Measurements from ENCODE around the gene TNFAIP3.

Gene TNFAIP3

DNA sequence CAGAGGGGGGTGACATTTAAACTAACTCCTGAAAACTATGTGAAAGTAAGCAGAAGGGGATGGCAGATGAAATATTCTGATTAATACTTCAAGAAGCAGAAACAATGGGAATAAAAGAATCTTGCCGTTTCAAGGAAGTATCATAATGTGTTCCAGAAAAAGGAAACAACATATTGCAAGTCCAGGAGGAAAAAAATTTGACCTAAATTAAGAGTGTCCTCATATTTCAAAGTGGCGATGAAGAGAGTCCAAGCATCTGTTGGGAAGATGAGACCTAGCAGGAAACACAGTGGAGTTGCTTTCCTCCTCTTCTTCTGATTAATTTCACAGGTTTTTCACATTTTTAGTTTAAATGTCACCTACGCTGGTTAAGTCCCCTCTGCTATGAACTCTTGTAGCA lies 45.6 kb upstream of the TNFAIP3 start:
- TF ChIP-seq MYC (IDR thresholded peaks at IDR 0.05; ENCODE audit: low read depth, low read length) (no peak), POLR2A (IDR thresholded peaks at IDR 0.05; ENCODE audit: extremely low read depth, insufficient read length) (no peak)
- TF ChIP-seq, protein P1, sequence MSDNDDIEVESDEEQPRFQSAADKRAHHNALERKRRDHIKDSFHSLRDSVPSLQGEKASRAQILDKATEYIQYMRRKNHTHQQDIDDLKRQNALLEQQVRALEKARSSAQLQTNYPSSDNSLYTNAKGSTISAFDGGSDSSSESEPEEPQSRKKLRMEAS (IDR thresholded peaks at IDR 0.05; ENCODE audit: low read depth, low read length) = no peak
- TF ChIP-seq, protein P2, sequence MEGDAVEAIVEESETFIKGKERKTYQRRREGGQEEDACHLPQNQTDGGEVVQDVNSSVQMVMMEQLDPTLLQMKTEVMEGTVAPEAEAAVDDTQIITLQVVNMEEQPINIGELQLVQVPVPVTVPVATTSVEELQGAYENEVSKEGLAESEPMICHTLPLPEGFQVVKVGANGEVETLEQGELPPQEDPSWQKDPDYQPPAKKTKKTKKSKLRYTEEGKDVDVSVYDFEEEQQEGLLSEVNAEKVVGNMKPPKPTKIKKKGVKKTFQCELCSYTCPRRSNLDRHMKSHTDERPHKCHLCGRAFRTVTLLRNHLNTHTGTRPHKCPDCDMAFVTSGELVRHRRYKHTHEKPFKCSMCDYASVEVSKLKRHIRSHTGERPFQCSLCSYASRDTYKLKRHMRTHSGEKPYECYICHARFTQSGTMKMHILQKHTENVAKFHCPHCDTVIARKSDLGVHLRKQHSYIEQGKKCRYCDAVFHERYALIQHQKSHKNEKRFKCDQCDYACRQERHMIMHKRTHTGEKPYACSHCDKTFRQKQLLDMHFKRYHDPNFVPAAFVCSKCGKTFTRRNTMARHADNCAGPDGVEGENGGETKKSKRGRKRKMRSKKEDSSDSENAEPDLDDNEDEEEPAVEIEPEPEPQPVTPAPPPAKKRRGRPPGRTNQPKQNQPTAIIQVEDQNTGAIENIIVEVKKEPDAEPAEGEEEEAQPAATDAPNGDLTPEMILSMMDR (IDR thresholded peaks at IDR 0.05; ENCODE audit: low read depth, low read length) = no peak
- no peak for DNase-seq (ENCODE audit: low read depth)
- H3K4me3 ChIP-seq (ENCODE audit: low read depth, low read length) = no peak overlapping the region

DNA sequence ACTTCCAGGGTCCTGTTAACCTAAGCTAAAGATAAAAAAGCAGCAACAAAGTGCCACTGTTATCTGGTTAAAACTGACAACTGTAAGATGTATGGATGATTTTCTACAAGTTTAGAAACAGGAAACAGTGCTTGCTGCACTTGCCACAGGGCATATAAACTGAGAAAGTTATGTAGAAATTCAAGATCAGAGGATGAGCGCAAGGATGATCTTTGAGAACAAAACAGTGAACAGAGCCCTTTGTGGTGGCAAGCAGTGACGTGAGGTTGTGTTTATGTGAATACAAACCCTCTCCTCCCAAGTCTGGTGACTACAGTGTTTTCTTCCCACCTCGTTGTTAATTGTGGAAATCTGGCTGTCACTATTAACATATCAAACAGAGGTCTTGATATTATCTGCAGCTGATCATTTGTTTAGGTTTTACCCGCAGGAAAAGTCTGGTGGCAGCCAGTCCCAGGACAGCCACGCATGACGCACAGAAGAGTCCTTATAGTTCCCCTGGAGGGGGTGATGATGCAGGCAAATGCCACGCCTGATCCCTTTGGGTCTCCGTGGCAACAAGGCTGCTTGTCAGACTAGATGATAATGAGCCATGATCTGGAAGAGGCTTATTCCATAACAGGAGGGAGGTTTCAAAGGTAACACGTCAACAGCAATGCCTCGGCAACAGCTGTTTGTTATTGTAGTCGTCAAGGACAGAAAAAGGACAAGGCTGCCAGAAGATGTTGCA lies 43.1 kb upstream of the TNFAIP3 start:
- TF ChIP-seq MYC (IDR thresholded peaks at IDR 0.05; ENCODE audit: low read depth, low read length) (no peak), POLR2A (IDR thresholded peaks at IDR 0.05; ENCODE audit: extremely low read depth, insufficient read length) (no peak)
- TF ChIP-seq, protein P1 (IDR thresholded peaks at IDR 0.05; ENCODE audit: low read depth, low read length) = no peak; the same call in 1 of the 2 replicates
- TF ChIP-seq, protein P2 (IDR thresholded peaks at IDR 0.05; ENCODE audit: low read depth, low read length) = no peak
- H3K4me3 ChIP-seq (ENCODE audit: low read depth, low read length) = no peak overlapping the region
- peak; percentile 63 for DNase-seq (ENCODE audit: low read depth)

DNA sequence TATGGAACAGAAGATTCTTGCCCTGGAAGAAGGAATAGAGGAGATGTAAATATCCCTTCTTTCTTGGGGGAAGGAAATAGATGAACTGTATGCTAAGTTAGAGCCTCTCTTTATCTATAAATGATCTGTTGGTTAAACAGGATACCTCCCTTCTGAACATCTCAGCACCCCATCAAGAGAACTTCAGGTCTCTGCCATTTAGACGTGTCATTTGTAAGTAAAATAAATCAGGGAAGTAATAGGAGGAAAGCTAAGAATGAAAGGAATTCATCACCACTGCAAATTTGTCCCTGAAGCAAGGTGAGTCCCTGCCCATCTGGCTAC lies 42.5 kb upstream of the TNFAIP3 start:
- DNase-seq (ENCODE audit: low read depth) = no peak
- TF ChIP-seq, protein P1 (IDR thresholded peaks at IDR 0.05; ENCODE audit: low read depth, low read length) = no peak
- TF ChIP-seq, protein P2 (IDR thresholded peaks at IDR 0.05; ENCODE audit: low read depth, low read length) = no peak
- no peak for TF ChIP-seq MYC (IDR thresholded peaks at IDR 0.05; ENCODE audit: low read depth, low read length)
- TF ChIP-seq POLR2A (IDR thresholded peaks at IDR 0.05; ENCODE audit: extremely low read depth, insufficient read length) = no peak
- H3K4me3 ChIP-seq (ENCODE audit: low read depth, low read length) = no peak overlapping the region

DNA sequence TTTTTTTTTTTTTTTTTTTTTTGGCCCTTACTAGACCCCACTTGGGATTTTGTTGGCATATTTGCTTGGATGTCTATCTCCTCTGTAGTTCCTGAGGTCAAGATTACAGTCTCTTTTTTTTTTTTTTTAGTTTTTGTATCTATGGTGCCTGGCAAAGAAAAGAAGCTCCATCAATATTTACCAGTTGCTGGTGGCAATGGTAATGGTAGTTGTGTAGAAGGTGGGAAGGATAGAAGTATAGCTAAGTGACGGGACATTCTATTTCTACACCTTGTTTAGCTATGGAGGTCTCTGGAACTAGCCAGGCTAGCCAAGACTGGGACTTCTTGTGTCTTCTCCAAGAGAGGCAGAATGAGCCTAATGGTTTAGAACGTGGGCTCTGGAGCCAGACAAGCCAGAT lies 42.2 kb upstream of the TNFAIP3 start:
- TF ChIP-seq, protein P2 (IDR thresholded peaks at IDR 0.05; ENCODE audit: low read depth, low read length) = no peak
- TF ChIP-seq MYC (IDR thresholded peaks at IDR 0.05; ENCODE audit: low read depth, low read length) (no peak), POLR2A (IDR thresholded peaks at IDR 0.05; ENCODE audit: extremely low read depth, insufficient read length) (no peak)
- TF ChIP-seq, protein P1 (IDR thresholded peaks at IDR 0.05; ENCODE audit: low read depth, low read length) = no peak
- DNase-seq (ENCODE audit: low read depth) = no peak
- H3K4me3 ChIP-seq (ENCODE audit: low read depth, low read length) = no peak overlapping the region

DNA sequence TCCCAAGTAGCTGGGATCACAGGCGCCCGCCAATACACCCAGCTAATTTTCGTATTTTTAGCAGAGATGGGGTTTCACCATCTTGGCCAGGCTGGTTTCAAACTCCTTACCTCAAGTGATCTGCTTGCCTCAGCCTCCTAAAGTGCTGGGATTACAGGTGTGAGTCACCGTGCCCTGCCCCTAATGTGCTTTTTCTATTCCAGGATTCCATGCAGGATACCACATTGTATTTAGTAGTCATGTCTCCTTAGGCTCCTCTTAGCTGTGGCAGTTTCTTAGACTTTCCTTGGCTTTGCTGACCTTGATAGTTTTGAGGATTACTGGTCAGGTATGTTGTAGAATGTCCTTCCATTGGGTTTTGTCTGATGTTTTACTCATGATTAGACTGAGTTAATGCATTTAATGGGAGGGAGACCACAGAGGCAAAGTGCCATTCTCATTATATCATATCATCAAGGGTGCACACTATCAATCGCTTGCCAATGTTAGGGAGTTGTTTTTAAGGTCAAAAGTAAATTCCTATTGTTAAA lies 39.6 kb upstream of the TNFAIP3 start:
- TF ChIP-seq POLR2A (IDR thresholded peaks at IDR 0.05; ENCODE audit: extremely low read depth, insufficient read length) = no peak
- TF ChIP-seq, protein P1 (IDR thresholded peaks at IDR 0.05; ENCODE audit: low read depth, low read length) = no peak
- no peak for TF ChIP-seq MYC (IDR thresholded peaks at IDR 0.05; ENCODE audit: low read depth, low read length)
- TF ChIP-seq, protein P2 (IDR thresholded peaks at IDR 0.05; ENCODE audit: low read depth, low read length) = no peak
- H3K4me3 ChIP-seq (ENCODE audit: low read depth, low read length) = no peak overlapping the region
- no peak for DNase-seq (ENCODE audit: low read depth)

Measured in NB4 (cell line).